Measurements from ENCODE around the gene RNFT1.
"Not testable (repeated sequence)": the region's sequence is repeated elsewhere in the genome, so short reads cannot be mapped to it uniquely, and the experiment has no call there.

DNA sequence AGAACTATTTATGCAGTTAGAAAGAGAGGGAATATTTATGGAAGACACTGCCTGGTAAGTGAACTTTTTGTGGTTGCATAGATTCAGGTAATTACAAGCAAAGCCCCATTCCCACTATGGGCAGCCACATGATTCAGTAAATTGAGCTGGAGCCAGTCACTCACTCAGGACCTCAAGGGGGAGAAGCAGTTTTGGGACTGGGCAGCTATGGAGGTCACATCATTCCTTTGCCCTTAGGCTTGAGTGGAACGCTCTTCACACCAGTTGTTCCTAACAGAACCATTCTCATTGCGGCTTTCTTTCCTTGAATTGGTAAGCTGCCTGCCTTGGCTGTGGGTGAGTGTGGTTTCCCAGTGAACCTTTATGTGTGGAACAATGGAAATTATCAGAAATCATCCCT lies 34.4 kb downstream of the RNFT1 start:
- TF ChIP-seq POLR2A (IDR thresholded peaks at IDR 0.05), result not testable (repeated sequence)
- TF ChIP-seq, protein P1, sequence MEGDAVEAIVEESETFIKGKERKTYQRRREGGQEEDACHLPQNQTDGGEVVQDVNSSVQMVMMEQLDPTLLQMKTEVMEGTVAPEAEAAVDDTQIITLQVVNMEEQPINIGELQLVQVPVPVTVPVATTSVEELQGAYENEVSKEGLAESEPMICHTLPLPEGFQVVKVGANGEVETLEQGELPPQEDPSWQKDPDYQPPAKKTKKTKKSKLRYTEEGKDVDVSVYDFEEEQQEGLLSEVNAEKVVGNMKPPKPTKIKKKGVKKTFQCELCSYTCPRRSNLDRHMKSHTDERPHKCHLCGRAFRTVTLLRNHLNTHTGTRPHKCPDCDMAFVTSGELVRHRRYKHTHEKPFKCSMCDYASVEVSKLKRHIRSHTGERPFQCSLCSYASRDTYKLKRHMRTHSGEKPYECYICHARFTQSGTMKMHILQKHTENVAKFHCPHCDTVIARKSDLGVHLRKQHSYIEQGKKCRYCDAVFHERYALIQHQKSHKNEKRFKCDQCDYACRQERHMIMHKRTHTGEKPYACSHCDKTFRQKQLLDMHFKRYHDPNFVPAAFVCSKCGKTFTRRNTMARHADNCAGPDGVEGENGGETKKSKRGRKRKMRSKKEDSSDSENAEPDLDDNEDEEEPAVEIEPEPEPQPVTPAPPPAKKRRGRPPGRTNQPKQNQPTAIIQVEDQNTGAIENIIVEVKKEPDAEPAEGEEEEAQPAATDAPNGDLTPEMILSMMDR (IDR thresholded peaks at IDR 0.05), result not testable (repeated sequence)
